SKM-1 (cell line): ENCODE measurements around the gene ALDH1A3.

Experiments used
- DNase-seq: peaks from one replicate; lab custom pipeline; 2025; ENCODE audit not compliant: unreplicated experiment; lab: John Stamatoyannopoulos, UW

The ALDH1A3 gene

GRCh38 chr15:100880897-100881242 lies 1.2 kb downstream of the ALDH1A3 start:
- DNase-seq: no peak

GRCh38 chr15:100881573-100882336 lies 2.1 kb downstream of the ALDH1A3 start:
- DNase-seq: no peak

- DNase-seq: no peak
Observed at GRCh38 chr15:100885116-100885515, 5.5 kb downstream of the ALDH1A3 start.

GRCh38 chr15:100885811-100886210 lies 6.2 kb downstream of the ALDH1A3 start:
- no peak for DNase-seq

DNA sequence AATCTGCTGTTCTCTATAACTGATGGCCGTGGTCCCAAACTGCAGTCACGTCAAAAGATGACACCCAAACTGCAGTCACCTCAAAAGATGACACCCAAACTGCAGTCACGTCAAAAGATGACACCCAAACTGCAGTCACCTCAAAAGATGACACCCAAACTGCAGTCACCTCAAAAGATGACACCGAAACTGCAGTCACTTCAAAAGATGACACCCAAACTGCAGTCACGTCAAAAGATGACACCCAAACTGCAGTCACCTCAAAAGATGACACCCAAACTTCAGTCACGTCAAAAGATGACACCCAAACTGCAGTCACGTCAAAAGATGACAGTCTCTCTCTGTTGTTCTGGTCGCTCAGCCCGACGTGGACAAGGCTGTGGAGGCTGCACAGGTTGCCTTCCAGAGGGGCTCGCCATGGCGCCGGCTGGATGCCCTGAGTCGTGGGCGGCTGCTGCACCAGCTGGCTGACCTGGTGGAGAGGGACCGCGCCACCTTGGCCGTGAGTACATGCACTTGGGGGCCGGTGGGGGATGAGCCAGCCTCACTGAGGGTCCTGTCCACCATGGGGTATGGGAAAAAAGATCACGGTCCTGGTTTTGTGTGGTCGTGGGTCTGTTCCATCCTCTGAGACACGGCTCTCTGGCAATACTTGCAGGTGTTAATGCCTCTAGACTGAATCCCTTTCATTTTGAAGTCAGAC lies 7.7 kb downstream of the ALDH1A3 start:
- DNase-seq: no peak

DNA sequence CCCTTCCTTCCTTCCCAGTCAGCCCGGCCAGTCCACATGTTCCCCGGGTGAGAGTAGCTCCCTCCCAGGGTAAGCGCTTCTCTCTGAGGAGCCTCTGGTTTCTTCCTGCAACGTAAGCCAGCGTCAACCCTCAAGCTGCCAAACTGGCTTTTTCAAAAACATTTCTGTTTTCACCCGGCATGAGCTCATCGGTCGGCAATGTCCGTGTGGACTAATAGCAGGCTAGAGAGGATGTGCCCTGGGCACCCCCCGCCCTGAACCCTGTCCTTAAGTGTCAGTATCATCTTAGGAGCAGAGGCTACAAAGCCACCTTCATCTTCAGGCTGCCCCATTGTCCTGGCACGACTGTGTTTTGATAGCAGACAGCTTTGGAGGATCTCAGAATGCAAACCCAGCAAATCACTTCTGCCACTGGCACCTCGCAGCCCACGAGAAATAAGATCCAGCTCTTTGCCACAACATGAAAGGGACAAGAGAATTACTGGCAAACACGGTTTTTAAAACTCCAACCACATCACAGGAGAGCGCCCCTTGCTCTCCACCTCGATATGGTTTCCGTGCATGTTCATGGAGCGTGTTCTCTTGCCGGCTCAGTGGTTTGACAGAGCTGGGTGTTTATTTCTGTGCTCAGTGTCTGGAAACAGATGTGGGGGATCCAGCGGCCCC lies 9.9 kb downstream of the ALDH1A3 start:
- no peak for DNase-seq

DNA sequence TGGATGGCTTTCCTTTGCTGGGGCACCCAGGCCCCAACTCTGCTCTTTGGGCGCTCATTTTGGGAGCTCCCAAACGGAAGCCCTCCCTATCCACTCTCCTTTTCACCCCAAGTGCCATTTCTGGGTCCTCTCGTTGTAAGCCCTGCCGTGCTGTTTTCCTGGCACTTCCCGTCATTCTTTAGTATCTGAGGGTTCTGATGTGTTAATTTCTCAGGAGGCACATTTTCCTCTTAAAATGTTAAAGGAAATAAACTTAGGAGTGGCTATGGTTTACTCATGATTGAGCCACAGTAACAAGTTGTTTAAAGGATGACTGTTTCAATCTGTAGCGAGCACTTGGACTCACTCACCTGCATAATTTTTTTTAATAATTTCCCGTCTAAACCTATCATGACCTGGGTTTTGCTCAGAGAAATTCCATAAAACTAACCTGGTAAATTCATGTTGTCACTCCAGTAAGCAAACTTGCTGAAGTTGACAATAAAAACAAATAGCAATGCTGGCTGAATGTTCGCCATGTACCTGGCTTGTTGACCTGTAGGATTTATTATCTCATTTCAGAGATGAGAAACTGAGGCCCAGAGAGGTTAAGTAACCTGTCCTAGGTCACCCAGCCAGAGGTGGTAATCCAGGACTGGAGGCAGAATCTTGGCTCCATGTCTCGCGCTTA lies 10.6 kb downstream of the ALDH1A3 start:
- DNase-seq: no peak

DNA sequence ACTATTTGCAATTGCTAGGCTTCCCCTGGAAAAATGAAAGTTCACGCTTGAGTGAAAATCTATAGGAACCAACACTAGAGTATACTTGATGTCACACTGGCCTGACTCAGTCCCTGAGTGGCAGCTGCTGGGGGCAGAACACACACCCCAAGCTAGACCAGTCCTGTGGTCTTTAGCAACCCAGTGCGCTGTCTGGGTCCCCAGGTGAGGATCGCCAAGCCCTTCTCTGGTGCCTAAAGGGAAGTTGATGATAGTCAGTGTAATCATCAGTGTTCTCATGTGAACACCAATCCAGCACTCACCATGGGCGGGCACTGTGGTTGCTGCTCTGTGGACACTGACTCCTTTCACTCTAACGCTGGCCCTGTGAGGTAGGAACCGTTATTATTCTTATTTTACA lies 11.2 kb downstream of the ALDH1A3 start:
- no peak for DNase-seq

GRCh38 chr15:100891307-100892012 lies 11.8 kb downstream of the ALDH1A3 start:
- DNase-seq: no peak

DNA sequence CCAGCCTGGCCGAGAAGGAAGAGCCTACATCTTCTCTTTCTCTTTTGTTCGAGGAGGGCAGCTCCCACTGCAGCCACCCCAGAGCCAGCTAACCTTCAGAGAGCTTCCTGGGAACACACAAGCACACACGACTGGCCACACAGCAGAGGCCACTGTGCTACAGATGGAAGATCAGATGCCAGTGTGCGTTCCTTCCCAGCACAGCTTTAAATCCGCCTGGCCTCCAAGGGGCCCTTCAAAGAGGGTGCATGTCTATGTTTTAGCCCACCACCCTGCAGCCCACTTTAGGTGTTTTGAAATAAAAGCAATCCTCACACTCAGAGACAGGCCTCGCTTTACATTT lies 12.4 kb downstream of the ALDH1A3 start:
- no peak for DNase-seq

GRCh38 chr15:100893261-100893963 lies 13.8 kb downstream of the ALDH1A3 start:
- DNase-seq: no peak

GRCh38 chr15:100893964-100894295 lies 14.3 kb downstream of the ALDH1A3 start:
- DNase-seq: no peak

DNA sequence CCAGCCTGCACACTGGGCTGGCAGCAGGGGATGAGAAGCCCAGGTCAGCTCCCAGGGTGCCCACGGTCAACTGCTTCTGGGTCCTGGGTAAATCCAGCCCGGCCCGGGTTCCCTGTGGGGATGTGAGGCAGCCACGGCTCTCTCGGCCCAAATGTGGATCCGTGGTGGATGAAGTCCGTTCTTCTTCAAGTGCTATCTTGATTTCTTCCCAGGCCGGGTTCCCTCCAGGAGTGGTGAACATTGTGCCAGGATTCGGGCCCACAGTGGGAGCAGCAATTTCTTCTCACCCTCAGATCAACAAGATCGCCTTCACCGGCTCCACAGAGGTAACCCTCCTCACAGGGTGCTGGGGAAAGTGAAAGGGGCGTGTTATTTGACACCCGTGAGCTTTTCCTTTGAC lies 16.1 kb downstream of the ALDH1A3 start:
- DNase-seq: no peak

DNA sequence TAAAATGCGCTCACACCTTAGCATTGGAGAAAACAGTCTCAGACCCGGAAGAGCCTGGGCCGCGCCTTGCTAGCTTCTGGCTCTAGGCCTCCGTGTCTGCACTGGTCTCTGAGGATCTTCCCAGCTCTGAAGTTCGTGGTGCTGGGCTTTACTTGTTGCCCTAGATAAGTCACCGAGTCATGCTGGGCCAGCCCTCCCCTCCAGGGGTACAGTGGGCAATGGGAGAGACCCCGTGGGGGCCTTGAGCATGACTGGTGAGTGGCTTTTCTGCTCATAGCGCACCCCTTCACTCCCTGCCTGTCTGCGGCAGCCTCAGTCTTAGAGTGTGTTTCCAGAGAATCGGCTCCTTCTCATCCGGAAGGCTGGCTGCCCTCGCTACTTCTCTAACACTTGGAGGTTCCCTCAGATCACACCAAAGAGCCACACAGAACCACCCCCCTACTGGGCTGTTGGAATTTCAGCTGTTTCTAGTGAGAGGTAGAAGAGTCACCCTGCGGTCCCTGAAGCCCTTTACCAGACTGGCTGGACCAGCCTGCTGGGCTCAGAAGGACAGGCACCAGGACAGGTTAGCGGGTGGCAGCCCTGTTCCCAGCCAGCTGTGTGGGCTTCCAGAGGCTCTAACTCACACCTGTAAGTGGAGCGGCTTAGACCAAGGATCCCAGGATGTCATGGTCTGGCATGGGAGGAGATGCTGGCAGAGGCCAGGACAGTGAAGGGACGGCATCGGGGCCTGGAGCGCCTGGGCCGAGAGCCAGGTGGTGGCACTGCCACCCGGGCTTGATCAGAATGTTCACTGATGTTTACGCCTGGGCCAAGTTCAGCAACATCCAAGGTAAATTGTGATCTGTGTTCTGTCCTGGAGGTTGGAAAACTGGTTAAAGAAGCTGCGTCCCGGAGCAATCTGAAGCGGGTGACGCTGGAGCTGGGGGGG lies 17.9 kb downstream of the ALDH1A3 start:
- no peak for DNase-seq

GRCh38 chr15:100898152-100898490 lies 18.5 kb downstream of the ALDH1A3 start:
- DNase-seq: no peak

- DNase-seq: no peak
Observed at GRCh38 chr15:100898661-100899462, 19.2 kb downstream of the ALDH1A3 start.

- DNase-seq: no peak
Observed at GRCh38 chr15:100899601-100900000, 20.0 kb downstream of the ALDH1A3 start.

GRCh38 chr15:100900136-100900794 lies 20.6 kb downstream of the ALDH1A3 start:
- no peak for DNase-seq
